H4 (cell line): ENCODE results near the gene MAPRE2. TPM values are rescaled to one million over a fixed set of nuclear protein-coding genes. Genes with fewer than 3 reads are reported as not detected.
"Not testable (repeated sequence)": the region's sequence is repeated elsewhere in the genome, so short reads cannot be mapped to it uniquely, and the experiment has no call there.

Source experiments
- DNase-seq: peaks from one replicate; pipeline ENCODE4 v3.0.0-alpha.2; 2015; ENCODE audit warnings: low spot score
- total RNA-seq: library from RNA; depleted of rRNA; stranded (reverse); fragments of >200 nt; shearing (Covaris generic); gene quantifications from 2 replicates; pipeline ENCODE4 v1.2.3, GENCODE V29; 2014

Gene MAPRE2
- total RNA-seq, 1 experiment from 2014 or later, result 32.6 TPM

DNA sequence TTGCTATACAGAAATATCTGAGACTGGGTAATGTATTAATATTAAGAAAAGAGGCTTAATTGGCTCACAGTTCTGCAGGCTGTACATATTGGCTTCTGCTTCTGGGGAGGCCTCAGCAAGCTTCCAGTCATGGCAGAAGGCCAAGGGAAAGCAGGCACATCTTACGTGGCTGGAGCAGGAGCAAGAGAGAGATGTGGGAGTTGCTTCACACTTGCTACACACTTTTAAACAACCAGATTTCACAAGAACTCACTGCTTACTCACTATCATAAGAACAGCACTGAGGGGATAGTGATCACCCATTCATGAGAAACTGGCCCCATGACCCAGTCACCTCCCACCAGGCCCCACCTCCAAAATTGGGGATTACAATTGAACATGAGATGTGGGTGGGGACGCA lies 50.6 kb downstream of the MAPRE2 start:
- no peak for DNase-seq

DNA sequence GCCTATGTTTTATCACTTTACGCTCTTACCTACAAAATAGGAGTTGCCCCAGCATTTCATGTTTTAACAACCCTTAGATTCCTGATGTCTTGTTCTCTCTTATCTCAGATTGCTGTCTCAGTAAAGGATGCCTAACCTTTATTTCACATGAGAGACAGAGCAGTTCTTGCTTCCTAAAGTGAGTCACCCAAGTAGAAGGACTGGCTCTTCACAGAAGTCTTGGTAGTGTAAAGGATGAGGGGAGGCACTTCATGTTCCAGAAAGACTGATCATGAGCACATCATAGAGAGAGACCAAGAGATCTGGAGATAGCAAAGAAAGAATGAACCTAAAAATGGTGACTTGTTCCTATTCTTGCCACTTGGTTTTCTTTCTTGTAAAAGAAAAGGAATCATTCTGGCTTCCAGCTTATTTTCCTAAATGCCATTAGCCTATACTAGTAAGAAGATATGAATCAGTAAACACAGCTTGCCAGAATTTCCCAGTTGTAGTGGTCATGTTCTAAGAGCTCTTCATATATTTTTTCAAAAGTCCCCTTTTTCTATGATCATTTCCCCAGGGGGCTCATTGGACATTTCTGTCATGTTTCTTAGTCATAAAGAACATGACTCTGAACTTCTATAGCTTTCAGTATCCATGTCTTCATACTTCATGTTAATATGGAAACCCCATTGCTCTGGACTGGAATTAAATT lies 54.9 kb downstream of the MAPRE2 start:
- DNase-seq, result no peak

DNA sequence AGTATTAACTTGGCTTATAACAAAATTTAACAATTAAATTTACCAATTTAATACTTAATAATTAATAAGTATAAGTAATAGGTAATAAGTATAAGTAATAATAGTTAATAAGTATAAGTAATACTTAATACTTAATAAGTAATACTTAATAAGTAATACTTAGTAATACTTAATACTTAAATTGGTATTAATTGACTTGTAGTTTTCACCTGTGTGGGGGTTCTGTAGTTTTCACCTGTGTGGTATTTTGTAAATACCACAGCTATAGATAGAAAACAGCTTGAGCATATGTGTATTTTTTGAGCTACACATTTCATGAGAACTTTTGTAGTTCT lies 55.4 kb downstream of the MAPRE2 start:
- DNase-seq, result no peak

DNA sequence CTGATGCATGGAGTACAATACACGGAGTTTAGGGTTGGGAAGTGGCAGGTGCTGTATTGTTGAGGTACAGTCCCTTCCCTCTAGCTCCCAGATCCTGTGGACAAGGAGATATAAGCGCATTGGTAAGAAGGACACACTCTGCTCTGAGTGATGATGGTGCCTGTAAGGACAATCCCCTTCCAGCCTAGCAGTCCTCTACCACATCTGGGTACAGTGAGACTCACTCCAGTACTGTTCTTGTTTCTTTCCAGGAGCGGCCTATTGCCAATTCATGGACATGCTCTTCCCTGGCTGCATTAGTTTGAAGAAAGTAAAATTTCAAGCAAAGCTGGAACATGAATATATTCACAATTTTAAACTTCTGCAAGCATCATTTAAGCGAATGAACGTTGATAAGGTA lies 56.0 kb downstream of the MAPRE2 start:
- DNase-seq, result no peak

DNA sequence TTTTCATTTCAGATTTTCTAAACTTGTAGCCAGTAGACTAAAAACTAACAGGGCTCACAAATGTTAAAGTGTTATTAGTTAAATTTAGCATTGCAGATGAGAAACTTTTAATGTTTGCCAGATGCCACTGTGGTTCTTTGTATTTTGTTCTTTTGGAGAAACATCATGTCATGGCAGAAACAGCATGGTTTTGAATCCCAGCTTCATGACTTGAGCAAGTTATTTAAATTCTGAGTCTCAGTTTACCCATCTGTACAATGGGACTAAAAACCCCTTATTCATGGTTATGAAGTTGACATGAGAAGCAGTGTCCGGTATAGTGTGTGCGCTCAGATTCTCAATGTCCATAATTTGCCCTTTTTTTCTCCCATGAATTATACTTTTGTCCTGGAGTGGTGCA lies 56.5 kb downstream of the MAPRE2 start:
- no peak for DNase-seq

DNA sequence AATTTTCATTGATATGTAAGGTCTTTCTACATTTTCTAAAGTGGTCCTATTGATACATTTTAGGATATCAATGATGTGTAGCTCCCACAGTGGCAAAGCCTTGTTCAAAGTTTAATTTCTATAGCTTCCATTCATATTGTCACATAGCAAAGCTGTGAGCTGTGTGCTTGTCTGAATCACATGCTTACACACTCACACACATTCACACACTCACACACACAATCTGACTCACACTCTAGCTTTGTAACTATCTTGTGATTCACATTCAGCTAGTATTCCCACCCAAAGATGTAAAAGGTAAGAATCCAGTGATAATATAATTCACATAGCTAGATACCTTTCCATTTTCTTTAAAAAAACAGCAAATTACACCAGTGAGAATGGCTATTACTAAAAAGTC lies 58.7 kb downstream of the MAPRE2 start:
- no peak for DNase-seq

DNA sequence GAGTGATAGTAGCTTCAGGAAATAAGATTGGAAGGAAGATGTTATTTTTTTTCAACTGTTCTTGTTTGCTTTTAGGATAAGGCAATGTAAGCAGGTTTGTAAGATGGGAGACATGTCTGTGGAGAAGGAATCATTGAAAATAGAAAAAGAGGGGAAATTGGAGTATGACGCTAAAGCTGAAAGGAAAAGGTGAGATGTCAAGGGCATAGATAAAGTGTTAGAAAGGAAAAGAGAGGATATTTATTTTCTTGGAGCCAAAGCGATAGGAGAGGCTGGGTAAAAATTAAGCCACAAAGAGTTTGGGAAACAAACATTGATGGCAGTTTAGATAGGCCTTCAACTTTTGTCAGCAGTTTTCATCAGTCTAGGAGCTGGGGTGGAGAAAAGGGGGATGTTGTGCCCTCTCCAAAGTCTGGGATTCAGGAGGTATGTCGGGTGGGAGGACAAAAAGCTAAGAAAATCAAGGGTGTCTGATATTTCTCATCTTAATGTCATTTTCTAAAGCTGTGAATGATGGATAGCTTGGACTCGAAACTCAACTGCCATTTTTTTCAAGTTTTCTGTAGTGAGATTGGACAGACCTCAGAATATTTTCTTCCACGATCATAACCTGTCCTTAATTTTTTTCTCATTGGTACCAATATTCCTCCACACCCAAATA lies 63.3 kb downstream of the MAPRE2 start:
- DNase-seq, result no peak

DNA sequence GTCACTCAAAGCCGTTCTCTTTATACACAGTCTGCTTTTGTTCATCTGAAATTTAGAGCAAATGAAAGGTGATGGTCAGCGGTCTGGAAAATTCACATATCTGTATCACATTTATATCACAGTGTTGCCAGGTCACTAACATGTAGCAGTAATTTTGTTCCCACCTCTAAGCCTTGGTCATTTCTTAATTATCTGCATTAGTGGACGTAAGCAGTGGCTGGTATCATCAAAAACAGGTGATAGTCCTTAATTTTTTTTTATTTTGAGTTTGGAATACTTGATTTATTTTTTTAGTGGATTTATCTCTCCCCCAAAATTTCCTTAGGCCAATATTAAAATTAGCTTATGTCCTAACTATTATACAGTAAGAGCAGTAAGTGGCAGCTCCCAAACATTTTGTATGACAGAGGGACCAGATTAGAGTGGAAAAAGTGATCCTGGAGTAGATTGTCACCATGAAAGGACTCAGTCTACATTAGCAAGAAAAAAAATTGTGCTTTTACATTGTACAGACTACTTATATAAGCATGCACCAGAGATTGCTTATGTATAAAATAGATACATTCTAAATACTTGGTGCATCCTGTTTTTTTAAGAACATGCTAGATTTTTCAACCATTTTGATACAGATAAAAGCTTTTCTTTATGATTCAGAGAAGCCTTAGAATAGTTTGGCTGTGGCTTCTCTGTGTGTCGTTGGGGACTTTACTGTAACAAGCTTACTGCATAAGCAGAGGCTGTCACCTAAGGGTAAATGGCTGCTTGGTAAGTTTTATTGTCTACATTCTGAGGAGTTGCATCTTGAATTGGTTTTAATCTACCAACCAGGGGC lies 65.0 kb downstream of the MAPRE2 start:
- DNase-seq, result no peak

DNA sequence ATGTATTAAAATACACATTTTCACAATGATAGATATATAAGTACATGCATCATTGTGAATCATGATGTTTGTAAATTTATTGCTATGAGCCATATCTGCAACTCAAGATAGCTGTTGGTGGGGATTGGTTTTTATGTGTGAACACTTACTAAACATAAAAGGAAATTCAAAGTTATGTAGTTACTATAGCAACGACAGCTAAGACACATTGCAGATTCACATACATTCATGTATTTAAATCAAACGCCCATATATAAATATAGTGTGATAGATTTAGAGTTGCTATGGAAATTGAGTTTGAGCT lies 65.6 kb downstream of the MAPRE2 start:
- no peak for DNase-seq

DNA sequence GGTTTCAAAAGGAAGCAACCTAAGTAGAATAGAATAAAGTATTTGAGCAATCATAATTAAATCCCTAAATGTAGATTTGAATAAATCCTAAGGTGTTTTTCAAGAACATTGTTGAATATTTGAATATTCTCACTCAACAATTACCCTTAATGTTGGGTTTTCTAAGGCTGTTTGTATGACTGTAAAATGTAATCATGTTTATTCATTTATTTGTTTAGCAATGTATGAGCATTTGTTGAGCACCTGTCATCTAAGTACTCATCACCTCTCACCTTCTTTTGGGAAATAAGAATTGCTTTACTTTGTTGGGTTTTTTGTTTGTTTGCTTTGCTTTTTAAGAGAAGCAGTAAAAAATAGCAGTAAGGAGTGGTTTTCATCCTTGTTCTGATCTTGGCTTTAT lies 66.0 kb downstream of the MAPRE2 start:
- no peak for DNase-seq

DNA sequence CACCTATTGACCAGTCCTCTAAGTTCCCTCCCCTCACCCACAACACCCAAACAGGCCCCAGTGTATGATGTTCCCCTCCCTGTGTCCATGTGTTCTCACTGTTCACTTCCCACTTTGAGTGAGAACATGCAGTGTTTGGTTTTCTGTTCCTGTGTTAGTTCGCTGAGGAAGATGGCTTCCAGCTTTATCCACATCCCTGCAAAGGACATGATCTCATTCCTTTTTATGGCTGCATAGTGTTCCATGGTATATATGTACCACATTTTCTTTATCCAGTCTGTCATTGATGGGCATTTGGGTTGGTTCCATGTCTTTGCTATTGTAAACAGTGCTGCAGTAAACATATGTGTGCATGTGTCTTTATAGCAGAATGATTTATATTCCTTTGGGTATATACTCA lies 66.9 kb downstream of the MAPRE2 start:
- DNase-seq, result not testable (repeated sequence)

DNA sequence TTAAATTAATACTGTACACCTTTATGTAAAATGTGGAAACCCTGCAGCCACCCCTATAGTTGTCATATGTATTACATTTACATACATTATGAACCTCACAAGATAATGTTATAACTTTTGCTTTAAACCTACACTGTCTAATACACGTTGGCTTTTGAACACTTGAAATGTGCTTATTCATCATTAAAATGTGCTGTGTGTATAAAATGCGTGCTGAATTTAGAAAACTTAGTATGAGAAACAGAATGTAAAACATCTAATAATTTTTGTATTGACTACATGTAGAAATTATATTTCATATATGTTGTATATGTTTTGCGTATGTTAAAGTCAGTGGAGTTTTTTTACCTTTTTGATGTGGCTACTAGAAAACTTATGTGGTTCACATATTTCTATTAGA lies 68.8 kb downstream of the MAPRE2 start:
- no peak for DNase-seq

DNA sequence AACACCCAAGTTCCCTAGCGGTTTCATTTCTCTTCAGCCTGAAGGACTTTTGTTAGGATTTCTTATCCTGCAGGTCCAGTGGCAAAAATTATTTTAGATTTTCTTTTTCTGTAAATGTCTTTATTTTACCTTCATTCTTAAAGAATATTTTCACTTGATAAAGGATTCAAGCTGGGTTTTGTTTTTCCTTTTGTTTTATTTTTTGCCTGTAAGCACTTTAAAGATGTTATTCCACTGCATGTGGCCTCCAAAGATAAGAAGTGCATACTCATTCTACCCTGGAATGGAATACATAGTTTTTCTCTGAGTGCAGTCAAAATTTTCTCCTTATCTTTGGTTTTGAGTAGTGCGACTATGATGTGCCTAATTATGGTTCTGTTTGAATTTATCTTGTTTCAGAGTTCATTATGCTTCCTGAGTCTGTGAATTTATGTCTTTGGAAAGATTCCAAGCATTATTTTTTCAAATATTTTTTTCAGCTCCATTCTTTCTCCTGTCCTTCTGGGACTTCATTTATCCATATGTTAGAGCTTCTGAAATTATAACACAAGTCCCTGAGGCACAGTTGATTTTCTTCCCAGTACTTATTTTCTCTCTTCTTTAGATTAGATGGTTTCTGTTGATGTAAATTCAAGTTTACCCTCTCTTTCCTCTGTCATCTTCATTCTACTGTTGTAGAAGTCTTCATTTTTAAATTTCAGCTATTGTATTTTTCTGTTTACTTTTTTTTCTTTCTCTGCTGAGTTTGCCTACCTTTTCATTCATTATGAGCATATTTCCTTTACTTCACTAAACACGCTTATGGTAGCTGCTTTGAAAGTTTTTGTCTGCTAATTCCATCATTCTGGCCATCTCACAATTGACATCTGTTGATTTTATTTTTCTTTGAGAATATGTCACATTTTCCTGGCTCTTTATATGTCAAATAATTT lies 69.6 kb downstream of the MAPRE2 start:
- no peak for DNase-seq

DNA sequence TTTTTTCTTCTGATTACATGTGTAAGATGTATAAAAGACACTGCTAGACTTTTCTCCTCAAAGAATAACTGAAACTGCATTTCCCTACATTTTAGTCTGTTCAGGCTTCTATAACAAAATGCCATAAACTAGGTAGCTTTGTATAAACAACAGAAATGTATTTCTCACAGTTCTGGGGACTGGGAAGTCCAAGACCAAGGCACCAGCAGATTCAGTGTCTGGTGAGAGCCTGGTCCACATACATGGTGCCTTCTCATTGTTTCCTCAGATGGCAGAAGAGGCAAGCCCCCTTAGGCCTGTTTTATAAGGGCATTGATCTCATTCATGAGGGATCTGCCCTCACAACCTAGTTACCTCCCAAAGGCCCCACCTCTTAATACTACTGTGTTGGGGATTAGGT lies 71.5 kb downstream of the MAPRE2 start:
- no peak for DNase-seq

DNA sequence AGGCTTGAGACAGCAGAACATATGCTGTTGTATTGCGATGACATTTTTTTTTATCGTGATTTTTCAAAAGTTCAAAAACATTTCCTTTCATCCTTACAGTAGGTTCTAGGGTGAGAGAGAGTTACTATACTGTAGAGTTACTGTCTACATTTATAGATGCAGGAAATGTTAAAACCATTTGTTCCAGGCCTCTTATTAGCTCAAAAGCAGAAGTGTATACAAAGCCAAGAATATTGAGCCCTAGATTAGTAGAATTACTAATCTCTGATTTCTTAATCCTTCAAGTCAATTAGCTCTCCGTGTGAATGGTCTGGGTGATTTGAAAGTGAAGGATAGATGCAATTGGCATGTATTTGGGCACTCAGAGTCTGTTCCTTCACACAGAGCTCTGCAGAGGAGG lies 73.1 kb downstream of the MAPRE2 start:
- no peak for DNase-seq

DNA sequence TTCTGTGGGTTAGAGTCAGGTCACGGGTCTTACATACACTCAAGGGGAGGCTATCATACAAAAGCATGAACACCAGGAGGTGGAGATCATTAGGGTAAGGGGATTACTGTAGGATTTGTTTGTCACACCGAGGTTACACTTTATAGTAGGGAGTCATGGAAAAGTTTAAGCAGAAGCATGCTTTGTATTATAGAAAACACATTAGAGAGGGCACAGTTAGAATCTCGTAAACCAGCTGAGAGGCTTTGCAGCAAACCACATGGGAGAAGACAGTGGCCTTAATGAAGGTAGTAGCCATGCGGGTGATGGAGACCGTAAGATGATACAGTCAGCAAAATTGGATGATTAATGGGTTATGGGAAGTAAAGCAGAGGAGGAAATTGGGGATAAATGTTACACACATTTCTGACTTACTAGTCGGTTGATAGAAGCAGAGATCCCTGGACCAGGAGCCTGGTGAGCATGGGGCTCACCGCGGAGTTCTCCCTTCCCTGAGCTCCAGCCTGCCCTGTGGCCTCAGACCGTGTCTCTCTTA lies 75.6 kb downstream of the MAPRE2 start:
- no peak for DNase-seq

DNA sequence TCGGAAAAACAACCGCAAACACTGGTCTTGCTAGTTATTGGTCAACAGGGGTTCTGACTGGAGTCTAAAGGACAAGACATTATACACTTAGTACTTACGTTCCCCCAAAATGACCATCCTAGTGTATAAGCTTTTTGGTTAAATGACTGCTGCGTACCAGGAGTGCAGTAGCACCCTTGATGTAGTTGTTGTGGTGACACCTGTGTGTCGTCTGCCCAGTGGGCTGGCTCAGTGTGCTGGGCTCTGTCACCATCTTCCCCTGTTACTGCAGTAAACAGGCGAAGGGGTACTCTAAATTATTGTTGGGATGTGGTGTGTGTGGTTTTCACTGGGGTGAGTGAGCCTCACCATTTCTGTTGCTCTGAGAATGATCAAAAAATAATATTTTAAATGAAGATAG lies 76.2 kb downstream of the MAPRE2 start:
- DNase-seq, result no peak

DNA sequence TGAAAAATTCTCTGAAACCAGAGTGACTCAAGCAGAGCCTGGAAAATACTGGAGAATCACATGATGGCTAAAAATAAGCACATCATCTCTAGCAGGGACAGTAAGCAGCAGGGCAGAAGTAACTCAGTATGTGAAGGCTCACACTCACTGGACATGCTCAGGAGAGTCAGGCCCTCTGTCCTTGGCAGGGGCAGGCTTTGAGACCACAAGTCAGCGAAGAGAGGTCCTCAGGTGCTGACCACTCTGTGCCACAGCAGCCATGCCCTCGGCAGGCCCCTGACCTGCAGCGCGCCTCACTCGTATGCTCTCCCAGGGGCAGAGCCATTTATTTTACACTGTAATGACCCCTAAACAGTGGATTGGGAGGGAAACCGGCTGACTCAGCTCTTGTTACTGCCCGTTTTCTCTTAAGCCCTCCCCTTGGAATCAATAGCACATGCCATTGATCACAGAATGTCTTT lies 76.8 kb downstream of the MAPRE2 start:
- no peak for DNase-seq

DNA sequence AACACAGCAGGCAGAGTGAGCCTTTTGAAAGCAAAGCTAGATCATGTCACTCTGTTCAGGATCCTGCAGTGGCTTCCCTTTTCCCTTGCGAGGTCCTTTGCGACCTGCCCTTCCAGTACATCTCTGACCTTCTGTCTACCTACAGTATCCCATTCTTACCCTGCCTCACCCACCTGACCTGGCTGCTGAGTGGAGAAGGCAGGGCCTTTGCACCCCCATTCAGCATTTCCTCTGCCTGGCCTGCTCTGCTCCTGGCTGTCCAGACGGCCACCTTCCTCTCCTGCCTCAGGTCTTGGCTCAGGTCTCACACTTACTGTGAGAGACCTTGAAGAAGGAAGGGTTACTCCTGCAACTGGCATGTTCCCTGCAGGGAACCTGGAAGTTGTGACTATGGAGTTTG lies 77.4 kb downstream of the MAPRE2 start:
- no peak for DNase-seq

DNA sequence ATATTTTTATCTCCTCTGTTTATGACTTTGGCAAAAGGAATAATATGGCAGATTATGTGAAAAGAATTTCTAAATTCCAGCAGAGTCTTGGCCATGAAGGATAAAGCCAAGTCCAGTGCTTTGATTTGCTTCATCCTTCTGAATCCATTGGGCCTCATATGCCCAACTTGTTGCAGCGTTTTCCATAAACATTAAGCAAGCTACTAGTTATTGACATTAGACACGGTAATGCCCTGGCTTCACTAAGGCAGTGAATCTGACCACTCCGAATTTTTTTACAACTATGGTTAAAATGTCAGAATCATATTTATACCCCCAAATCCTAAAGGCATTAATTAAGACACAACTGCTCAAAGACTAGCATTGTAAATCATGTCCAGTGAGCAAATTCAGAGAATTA lies 79.8 kb downstream of the MAPRE2 start:
- no peak for DNase-seq

DNA sequence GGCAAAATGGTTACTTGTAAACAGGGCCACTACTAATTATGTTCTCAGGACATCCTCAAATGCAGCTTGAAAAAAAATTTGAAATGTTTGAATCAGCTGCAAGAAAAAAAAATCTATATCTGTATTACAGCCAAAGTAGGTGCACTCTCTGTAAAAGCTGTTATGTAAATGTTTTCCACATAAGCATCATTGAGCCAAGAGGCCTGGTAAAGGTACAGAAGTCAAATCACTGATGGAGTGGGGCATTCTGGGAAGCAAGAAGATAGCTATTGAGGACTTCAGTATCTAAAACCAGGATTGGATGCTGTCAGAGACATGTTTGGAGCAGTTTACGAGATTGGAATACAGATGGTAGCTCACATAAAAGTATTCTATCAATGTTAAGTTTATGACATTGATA lies 80.3 kb downstream of the MAPRE2 start:
- DNase-seq, result no peak
